ENCODE measurements around the gene ZNF516.

GRCh38 chr18:76515576-76515975, 20.5 kb upstream of the ZNF516 start:
- TF ChIP-seq EZH2 (IDR thresholded peaks at IDR 0.05; ENCODE audit: insufficient read depth, poor library complexity, severe bottlenecking) (no peak), EZH2phosphoT487 (IDR thresholded peaks at IDR 0.05; ENCODE audit: insufficient read depth, low read depth) (no peak)

Data from GM23248 (cell line).